HEK293 (cell line): Measurements from ENCODE around the gene SYNJ1.
"Not testable (repeated sequence)": the region's sequence is repeated elsewhere in the genome, so short reads cannot be mapped to it uniquely, and the experiment has no call there.

Source experiments
- CTCF ChIA-PET: fragments of 350-600 bp; formaldehyde crosslinking; extraction: SDS; loops from one replicate; lab custom pipeline; 2021; ENCODE audit warnings: antibody characterized with exemption; lab: Yijun Ruan, JAX
- POLR2A ChIA-PET: fragments of 300-600 bp; formaldehyde crosslinking; extraction: SDS; loops from one replicate; lab custom pipeline; 2020; ENCODE audit warnings: antibody characterized with exemption, inconsistent platforms; lab: Yijun Ruan, JAX
- H3K27ac ChIP-seq: fragments of 200-500 bp; sonication (Bioruptor generic); 2 replicates; pipeline ENCODE4 v1.5.1; 2014; ENCODE audit warnings: low read depth, low read length, control low read depth, inconsistent platforms; ENCODE audit errors: extremely low read depth
- H3K36me3 ChIP-seq, 2 experiments: fragments of 200-500 bp in 1 of 2; sonication (Bioruptor generic) in 1 of 2; 1 replicate in 1 of 2; 2 replicates in 1 of 2; pipeline ENCODE4 v1.5.1; 2014 to 2017; ENCODE audit warnings: inconsistent platforms in 2 of 2, low read length in 2 of 2; ENCODE audit not compliant: control insufficient read depth in 2 of 2, insufficient read depth in 1 of 2
- H3K4me1 ChIP-seq: fragments of 200-500 bp; sonication (Bioruptor generic); 2 replicates; pipeline ENCODE4 v1.5.1; 2014; ENCODE audit warnings: mild to moderate bottlenecking, low read length, inconsistent platforms; ENCODE audit not compliant: control insufficient read depth, insufficient read depth
- H3K4me3 ChIP-seq: 2 replicates; pipeline ENCODE4 v1.5.1; 2011; ENCODE audit warnings: low read depth, mild to moderate bottlenecking, control low read depth, low read length, moderate library complexity
- H3K9me3 ChIP-seq: fragments of 200-500 bp; sonication (Bioruptor generic); 2 replicates; pipeline ENCODE4 v1.5.1; 2014; ENCODE audit warnings: low read depth, low read length, inconsistent platforms; ENCODE audit not compliant: control insufficient read depth, insufficient read depth
- GLIS2 ChIP-seq: fragments of 450-650 bp; formaldehyde crosslinking; IDR thresholded peaks from 2 replicates; pipeline ENCODE4 v1.5.1; 2016; ENCODE audit warnings: missing biosample characterization, missing genetic modification characterization
- HOXD13 ChIP-seq: sonication (generic); formaldehyde crosslinking; IDR thresholded peaks from 2 replicates; pipeline ENCODE4 v1.8.0; 2022; ENCODE audit warnings: missing genetic modification reagents, borderline replicate concordance
- MZF1 ChIP-seq: fragments of 450-650 bp; formaldehyde crosslinking; IDR thresholded peaks from 2 replicates; pipeline ENCODE4 v1.5.1; 2017; ENCODE audit warnings: missing biosample characterization, missing genetic modification characterization, borderline replicate concordance
- PRDM10 ChIP-seq: fragments of 450-650 bp; formaldehyde crosslinking; IDR thresholded peaks from 2 replicates; pipeline ENCODE4 v1.5.1; 2016; ENCODE audit warnings: missing biosample characterization, missing genetic modification characterization
- SCRT1 ChIP-seq: fragments of 450-650 bp; formaldehyde crosslinking; IDR thresholded peaks from 2 replicates; pipeline ENCODE4 v1.5.1; 2016; ENCODE audit warnings: missing biosample characterization, missing genetic modification characterization, borderline replicate concordance
- SCRT2 ChIP-seq: fragments of 450-650 bp; formaldehyde crosslinking; IDR thresholded peaks from 2 replicates; pipeline ENCODE4 v1.5.1; 2016; ENCODE audit warnings: missing biosample characterization, missing genetic modification characterization
- SP2 ChIP-seq: fragments of 450-650 bp; formaldehyde crosslinking; IDR thresholded peaks from 2 replicates; pipeline ENCODE4 v1.5.1; 2016; ENCODE audit warnings: missing biosample characterization, missing genetic modification characterization
- ZBTB20 ChIP-seq: fragments of 450-650 bp; formaldehyde crosslinking; IDR thresholded peaks from 2 replicates; pipeline ENCODE4 v1.5.1; 2016; ENCODE audit warnings: missing biosample characterization, missing genetic modification characterization
- ZBTB48 ChIP-seq: fragments of 450-650 bp; formaldehyde crosslinking; IDR thresholded peaks from 2 replicates; pipeline ENCODE4 v1.5.1; 2016; ENCODE audit warnings: missing biosample characterization, missing genetic modification characterization
- ZFP37 ChIP-seq: fragments of 450-650 bp; formaldehyde crosslinking; IDR thresholded peaks from 2 replicates; pipeline ENCODE4 v1.5.1; 2016; ENCODE audit warnings: missing biosample characterization, missing genetic modification characterization
- ZFP69B ChIP-seq: fragments of 450-650 bp; formaldehyde crosslinking; IDR thresholded peaks from 2 replicates; pipeline ENCODE4 v1.5.1; 2016; ENCODE audit warnings: missing biosample characterization, missing genetic modification characterization
- ZNF114 ChIP-seq: fragments of 450-650 bp; formaldehyde crosslinking; IDR thresholded peaks from 2 replicates; pipeline ENCODE4 v1.5.0; 2017; ENCODE audit warnings: missing biosample characterization, missing genetic modification characterization
- ZNF16 ChIP-seq: fragments of 450-650 bp; formaldehyde crosslinking; IDR thresholded peaks from 2 replicates; pipeline ENCODE4 v1.5.1; 2016; ENCODE audit warnings: low read depth, missing biosample characterization, missing genetic modification characterization
- ZNF221 ChIP-seq: fragments of 450-650 bp; formaldehyde crosslinking; IDR thresholded peaks from 2 replicates; pipeline ENCODE4 v1.5.1; 2017; ENCODE audit warnings: missing biosample characterization, missing genetic modification characterization, borderline replicate concordance
- ZNF302 ChIP-seq: fragments of 450-650 bp; formaldehyde crosslinking; IDR thresholded peaks from 2 replicates; pipeline ENCODE4 v1.5.1; 2016; ENCODE audit warnings: missing biosample characterization, missing genetic modification characterization, low read depth
- ZNF350 ChIP-seq: fragments of 450-650 bp; formaldehyde crosslinking; IDR thresholded peaks from 2 replicates; pipeline ENCODE4 v1.5.0; 2017; ENCODE audit warnings: missing biosample characterization, mild to moderate bottlenecking, missing genetic modification characterization
- ZNF394 ChIP-seq: fragments of 450-650 bp; formaldehyde crosslinking; IDR thresholded peaks from 2 replicates; pipeline ENCODE4 v1.5.1; 2016; ENCODE audit warnings: missing biosample characterization, missing genetic modification characterization, mild to moderate bottlenecking, moderate library complexity, borderline replicate concordance
- ZNF426 ChIP-seq: fragments of 450-650 bp; formaldehyde crosslinking; IDR thresholded peaks from 2 replicates; pipeline ENCODE4 v1.5.1; 2017; ENCODE audit warnings: missing biosample characterization, missing genetic modification characterization, mild to moderate bottlenecking, inconsistent platforms, moderate library complexity
- ZNF629 ChIP-seq: fragments of 450-650 bp; formaldehyde crosslinking; IDR thresholded peaks from 2 replicates; pipeline ENCODE4 v1.5.1; 2017; ENCODE audit warnings: missing biosample characterization, missing genetic modification characterization
- ZNF791 ChIP-seq: fragments of 450-650 bp; formaldehyde crosslinking; IDR thresholded peaks from 2 replicates; pipeline ENCODE4 v1.5.1; 2016; ENCODE audit warnings: missing biosample characterization, missing genetic modification characterization
- ZNF792 ChIP-seq: fragments of 450-650 bp; formaldehyde crosslinking; IDR thresholded peaks from 2 replicates; pipeline ENCODE4 v1.5.1; 2016; ENCODE audit warnings: missing biosample characterization, missing genetic modification characterization
- ZNF843 ChIP-seq: fragments of 450-650 bp; formaldehyde crosslinking; IDR thresholded peaks from 2 replicates; pipeline ENCODE4 v1.5.1; 2016; ENCODE audit warnings: missing biosample characterization, missing genetic modification characterization
- ZSCAN18 ChIP-seq: fragments of 450-650 bp; formaldehyde crosslinking; IDR thresholded peaks from 2 replicates; pipeline ENCODE4 v1.5.1; 2016; ENCODE audit warnings: missing biosample characterization, missing genetic modification characterization
- TF ChIP-seq, protein P1 (sequence below): fragments of 450-650 bp; formaldehyde crosslinking; IDR thresholded peaks from 2 replicates; pipeline ENCODE4 v1.5.1; 2016; ENCODE audit warnings: missing biosample characterization, missing genetic modification characterization

SYNJ1 gene

DNA sequence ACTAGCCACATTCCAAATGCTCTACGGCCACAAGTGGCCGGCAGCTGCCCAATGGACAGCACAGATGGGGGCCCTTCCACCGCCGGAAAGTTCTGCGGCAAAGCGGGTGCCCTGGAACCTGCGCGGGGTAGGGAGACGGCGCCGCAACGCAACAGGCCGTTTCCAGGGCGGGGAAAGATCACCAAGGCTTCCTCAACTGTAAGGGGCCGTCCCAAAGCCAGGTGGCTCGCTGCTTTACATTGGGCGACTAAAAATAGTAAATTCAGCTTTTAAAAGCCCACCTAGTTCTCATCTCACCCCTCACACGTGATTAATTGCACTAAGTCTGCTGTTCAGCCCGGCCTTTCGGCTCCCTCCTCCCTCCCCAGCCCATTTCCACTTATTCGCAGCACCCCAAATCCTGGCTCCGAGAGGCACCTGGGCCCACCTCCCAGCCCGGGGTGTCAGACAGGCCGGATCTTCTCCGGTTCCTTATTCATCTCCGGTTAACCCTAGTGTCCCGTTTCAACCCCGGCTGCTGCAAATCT is 116.3 kb downstream of the SYNJ1 start:
- CTCF ChIA-PET: interaction anchor here (0.7 to 5.5 kb wide), 3 partner anchors 12 to 216 kb away, joined by 3 to 45 read pairs (median 4); no protein-coding TSS in a partner anchor

DNA sequence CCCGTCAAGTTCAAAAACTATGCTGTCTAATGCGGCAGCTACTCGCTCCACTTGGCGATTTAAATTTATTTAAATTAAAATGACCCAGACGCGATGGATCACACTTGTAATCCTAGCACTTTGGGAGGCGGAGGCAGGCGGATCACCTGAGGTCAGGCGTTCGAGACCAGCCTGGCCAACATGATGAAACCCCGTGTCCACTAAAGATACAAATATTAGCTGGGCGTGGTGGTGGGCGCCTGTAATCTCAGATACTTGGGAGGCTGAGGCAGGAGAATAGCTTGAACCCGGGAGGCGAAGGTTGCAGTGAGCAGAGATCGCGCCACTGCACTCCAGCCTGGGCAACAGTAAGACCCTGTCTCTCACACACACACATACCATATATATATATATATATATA is 116.9 kb downstream of the SYNJ1 start:
- H3K4me1 ChIP-seq, H3K27ac ChIP-seq, H3K9me3 ChIP-seq, POLR2A ChIA-PET: not testable (repeated sequence)
- CTCF ChIA-PET: interaction anchor here (0.7 to 5.5 kb wide), 2 partner anchors 11 to 206 kb away, joined by 4 to 45 read pairs; no protein-coding TSS in a partner anchor
- H3K36me3 ChIP-seq: peaks cover 27 to 40% of the 10 kb centered on the region in 2 experiments
- H3K4me3 ChIP-seq: peak overlapping the region; percentile 17

More for the DNA sequence above, 116.3 kb downstream of the SYNJ1 start:
- TF ChIP-seq ZFP69B (tag by site-specific recombination): peak; percentile 85
- TF ChIP-seq ZNF16: no peak
- TF ChIP-seq ZNF350 (tag by site-specific recombination): no peak
- TF ChIP-seq MZF1: no peak
- no peak for TF ChIP-seq ZNF114
- no peak for TF ChIP-seq ZFP37 (tag by site-specific recombination)
- TF ChIP-seq ZSCAN18 (tag by site-specific recombination): no peak
- TF ChIP-seq ZNF791 (tag by site-specific recombination): no peak
- TF ChIP-seq ZNF629 (tag by site-specific recombination): no peak
- 0 out of 2 replicates have a peak, but pooled peaks have one; percentile 9 for TF ChIP-seq ZNF792 (tag by site-specific recombination)
- TF ChIP-seq ZNF302 (tag by site-specific recombination): no peak
- TF ChIP-seq ZNF221 (tag by site-specific recombination): no peak
- TF ChIP-seq ZBTB48 (tag by site-specific recombination): peak; percentile 51; the same call in 1 of the 2 replicates
- no peak for TF ChIP-seq ZNF426 (tag by site-specific recombination)
- peak; percentile 41 for TF ChIP-seq SP2
- TF ChIP-seq, protein P1, sequence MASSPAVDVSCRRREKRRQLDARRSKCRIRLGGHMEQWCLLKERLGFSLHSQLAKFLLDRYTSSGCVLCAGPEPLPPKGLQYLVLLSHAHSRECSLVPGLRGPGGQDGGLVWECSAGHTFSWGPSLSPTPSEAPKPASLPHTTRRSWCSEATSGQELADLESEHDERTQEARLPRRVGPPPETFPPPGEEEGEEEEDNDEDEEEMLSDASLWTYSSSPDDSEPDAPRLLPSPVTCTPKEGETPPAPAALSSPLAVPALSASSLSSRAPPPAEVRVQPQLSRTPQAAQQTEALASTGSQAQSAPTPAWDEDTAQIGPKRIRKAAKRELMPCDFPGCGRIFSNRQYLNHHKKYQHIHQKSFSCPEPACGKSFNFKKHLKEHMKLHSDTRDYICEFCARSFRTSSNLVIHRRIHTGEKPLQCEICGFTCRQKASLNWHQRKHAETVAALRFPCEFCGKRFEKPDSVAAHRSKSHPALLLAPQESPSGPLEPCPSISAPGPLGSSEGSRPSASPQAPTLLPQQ (tag by site-specific recombination): peak; percentile 89
- TF ChIP-seq GLIS2 (tag by site-specific recombination): 0 out of 2 replicates have a peak, but pooled peaks have one; percentile 24
- no peak for TF ChIP-seq HOXD13
- TF ChIP-seq PRDM10: peak; percentile 79
- TF ChIP-seq SCRT1 (tag by site-specific recombination): peak; percentile 87
- TF ChIP-seq ZBTB20 (tag by site-specific recombination): peak; percentile 99
- no peak for TF ChIP-seq ZNF394 (tag by site-specific recombination)
- no peak for TF ChIP-seq ZNF843 (tag by site-specific recombination)
- TF ChIP-seq SCRT2 (tag by site-specific recombination): peak; percentile 98
- Histone ChIP-seq H3K27ac (peak overlapping the region; percentile 69), H3K4me3 (peak overlapping the region; percentile 84), H3K4me1 (no peaks in the 10 kb centered on the region), H3K9me3 (no peaks in the 10 kb centered on the region), H3K36me3 (peaks cover 26 to 34% of the 10 kb centered on the region in 2 experiments)
- POLR2A ChIA-PET: interaction anchor here (0.7 to 2.0 kb wide), 9 partner anchors 10 to 335 kb away, joined by 3 to 23 read pairs (median 5); partner anchors contain the start of genes PAXBP1, SYNJ1 and URB1
